Lower lobe of right lung (tissue), 2 donors: ENCODE measurements around the gene FXYD6. TPM values are rescaled to one million over a fixed set of nuclear protein-coding genes. Genes with fewer than 3 reads are reported as not detected.

ENCODE experiments used
- ATAC-seq, 2 donors: fragments of 200-7000 bp; cut with Tn5 transposase; one replicate each; pipeline ENCODE4 v1.9.1; 2020 to 2022; ENCODE audit warnings: mild to moderate bottlenecking in 2 of 2, moderate library complexity in 2 of 2
- DNase-seq: peaks from one replicate; pipeline ENCODE4 v3.0.0-alpha.2; 2020
- H3K27ac ChIP-seq: fragments of 200-600 bp; one replicate; pipeline ENCODE4 v1.8.0; 2022
- H3K27me3 ChIP-seq: fragments of 200-600 bp; one replicate; pipeline ENCODE4 v1.8.0; 2022; ENCODE audit warnings: low read depth
- H3K36me3 ChIP-seq: fragments of 200-600 bp; one replicate; pipeline ENCODE4 v1.8.0; 2022; ENCODE audit warnings: mild to moderate bottlenecking
- H3K4me1 ChIP-seq: fragments of 200-600 bp; one replicate; pipeline ENCODE4 v1.8.0; 2022
- H3K4me3 ChIP-seq: fragments of 200-600 bp; one replicate; pipeline ENCODE4 v1.8.0; 2022; ENCODE audit warnings: mild to moderate bottlenecking
- H3K9me3 ChIP-seq: fragments of 200-600 bp; one replicate; pipeline ENCODE4 v1.8.0; 2022
- CTCF ChIP-seq: fragments of 200-600 bp; IDR thresholded peaks from one replicate; pipeline ENCODE4 v1.8.0; 2022; ENCODE audit warnings: antibody characterized with exemption, mild to moderate bottlenecking
- intact Hi-C: fragments of 100-400 bp; cut with DNase I; formaldehyde crosslinking; loops from one replicate; pipeline ENCODE4 v1.11.0; 2022
- total RNA-seq: library from RNA; stranded (reverse); fragmentation: NEBNext Ultra II Directional; extraction: Animal tissue kit (Norgen Biotek cat#: 25700); gene quantifications from one replicate; pipeline ENCODE4 v1.2.1, GENCODE V29; 2021
- donor health status: DM: no; HTN: yes; CAD: no; lungs with severe emphysema.

Gene FXYD6
- total RNA-seq, 1 donor from 2014 or later, result 61.2 TPM

GRCh38 chr11:117910525-117910924, 34.1 kb upstream of the FXYD6 start:
- ATAC-seq, result no peak
- Histone ChIP-seq H3K27ac (no peak overlapping the region), H3K4me1 (peaks cover 6% of the 10 kb centered on the region), H3K4me3 (no peak overlapping the region), H3K27me3 (no peaks in the 10 kb centered on the region), H3K9me3 (no peaks in the 10 kb centered on the region), H3K36me3 (no peaks in the 10 kb centered on the region)
- intact Hi-C loops, result no loop called here
- TF ChIP-seq CTCF, result no peak
- no peak for DNase-seq

GRCh38 chr11:117909611-117910382, 33.3 kb upstream of the FXYD6 start:
- TF ChIP-seq CTCF, result no peak
- no peak overlapping the region for H3K4me3 ChIP-seq
- ATAC-seq (no peak), DNase-seq (no peak)
- H3K4me1 ChIP-seq, result peaks cover 6% of the 10 kb centered on the region
- no peaks in the 10 kb centered on the region for H3K36me3 ChIP-seq
- intact Hi-C loops, result no loop called here
- H3K27ac ChIP-seq, result no peak overlapping the region
- H3K9me3 ChIP-seq, result no peaks in the 10 kb centered on the region
- H3K27me3 ChIP-seq, result no peaks in the 10 kb centered on the region

GRCh38 chr11:117908959-117909610, 32.6 kb upstream of the FXYD6 start:
- ATAC-seq (no peak), DNase-seq (no peak)

GRCh38 chr11:117908109-117908895, 31.8 kb upstream of the FXYD6 start:
- no peak for DNase-seq
- Histone ChIP-seq H3K27ac (no peak overlapping the region), H3K4me1 (peaks cover 6% of the 10 kb centered on the region), H3K9me3 (no peaks in the 10 kb centered on the region), H3K4me3 (no peak overlapping the region), H3K36me3 (no peaks in the 10 kb centered on the region), H3K27me3 (no peaks in the 10 kb centered on the region)
- no peak for TF ChIP-seq CTCF
- intact Hi-C loops, result no loop called here
- ATAC-seq, result no peak

More at GRCh38 chr11:117908959-117909610, 32.6 kb upstream of the FXYD6 start:
- H3K36me3 ChIP-seq, result no peaks in the 10 kb centered on the region
- no peak overlapping the region for H3K4me3 ChIP-seq
- no peak for TF ChIP-seq CTCF
- H3K27ac ChIP-seq, result no peak overlapping the region
- no peaks in the 10 kb centered on the region for H3K27me3 ChIP-seq
- H3K9me3 ChIP-seq, result no peaks in the 10 kb centered on the region
- intact Hi-C loops, result no loop called here
- peaks cover 6% of the 10 kb centered on the region for H3K4me1 ChIP-seq

- ATAC-seq, result peak; percentile 88
- Histone ChIP-seq H3K27ac (no peak overlapping the region), H3K4me3 (no peak overlapping the region), H3K36me3 (no peaks in the 10 kb centered on the region), H3K9me3 (no peaks in the 10 kb centered on the region), H3K4me1 (peaks cover 6% of the 10 kb centered on the region), H3K27me3 (no peaks in the 10 kb centered on the region)
- intact Hi-C loops, result no loop called here
- TF ChIP-seq CTCF, result no peak
- peak; percentile 80 for DNase-seq
These were observed 31.0 kb upstream of the FXYD6 start for GRCh38 chr11:117907276-117908108.
